HS-27A (cell line): ENCODE results near the gene TXNL4B.

ENCODE experiments used
- DNase-seq: peaks from one replicate; pipeline ENCODE4 v3.0.0-alpha.2; 2012; ENCODE audit warnings: low read depth, missing footprints

TXNL4B gene

GRCh38 chr16:72093448-72094265, at the start of gene TXNL4B, which contains the start of gene DHX38:
TXNL4B (minus strand) TSS chr16:72093620; CDS start chr16:72090749, 2,871 bp downstream.
DHX38 (plus strand) TSS chr16:72093847; CDS start chr16:72096158, 2,311 bp downstream.
- DNase-seq = peak; percentile 97

GRCh38 chr16:72142476-72142875, 49.1 kb upstream of the TXNL4B start:
- DNase-seq = no peak

- no peak for DNase-seq
Observed at GRCh38 chr16:72139908-72140307, 46.5 kb upstream of the TXNL4B start.

GRCh38 chr16:72138064-72138572, 44.7 kb upstream of the TXNL4B start:
- DNase-seq = no peak

GRCh38 chr16:72137380-72138063, 44.1 kb upstream of the TXNL4B start:
- no peak for DNase-seq

GRCh38 chr16:72134507-72134906, 41.1 kb upstream of the TXNL4B start:
- no peak for DNase-seq

- no peak for DNase-seq
Observed at GRCh38 chr16:72132726-72133125, 39.3 kb upstream of the TXNL4B start.

GRCh38 chr16:72131036-72131435, 37.6 kb upstream of the TXNL4B start:
- no peak for DNase-seq

GRCh38 chr16:72129976-72130656, 36.7 kb upstream of the TXNL4B start:
- DNase-seq = no peak

- DNase-seq = no peak
Observed at GRCh38 chr16:72128701-72129100, 35.3 kb upstream of the TXNL4B start.

- DNase-seq = no peak
Observed at GRCh38 chr16:72126429-72126765, 33.0 kb upstream of the TXNL4B start.

GRCh38 chr16:72125635-72126428, 32.4 kb upstream of the TXNL4B start:
- DNase-seq = no peak

GRCh38 chr16:72124761-72125634, 31.6 kb upstream of the TXNL4B start:
- DNase-seq = peak; percentile 60

- DNase-seq = no peak
Observed at GRCh38 chr16:72124148-72124547, 30.7 kb upstream of the TXNL4B start.

- DNase-seq = no peak
Observed at GRCh38 chr16:72123426-72123825, 30.0 kb upstream of the TXNL4B start.

GRCh38 chr16:72122916-72123315, 29.5 kb upstream of the TXNL4B start:
- no peak for DNase-seq

GRCh38 chr16:72122308-72122707, 28.9 kb upstream of the TXNL4B start:
- no peak for DNase-seq

- no peak for DNase-seq
Observed at GRCh38 chr16:72120026-72120425, 26.6 kb upstream of the TXNL4B start.

GRCh38 chr16:72113616-72113945, 20.2 kb upstream of the TXNL4B start:
- no peak for DNase-seq

GRCh38 chr16:72112906-72113615, 19.6 kb upstream of the TXNL4B start:
- DNase-seq = no peak
